Liver (tissue), 9 donors: ENCODE data around the gene PIEZO1. TPM values are rescaled to one million over a fixed set of nuclear protein-coding genes. Genes with fewer than 3 reads are reported as not detected.

Experiments
- DNase-seq: peaks from one replicate; pipeline ENCODE4 v3.0.0-alpha.2; 2017; ENCODE audit warnings: low spot score
- H3K27ac ChIP-seq, 2 donors: one replicate each; pipeline ENCODE4 v1.7.0; 2013; ENCODE audit warnings: inconsistent platforms in 2 of 2, low read length in 2 of 2, control low read depth in 1 of 2, low read depth in 1 of 2, mild to moderate bottlenecking in 1 of 2
- H3K27me3 ChIP-seq, 4 donors: one replicate each; pipeline versions ENCODE4 v1.6.1 to v1.7.0; 2013; ENCODE audit warnings: low read length in 3 of 4, inconsistent platforms in 1 of 4, mild to moderate bottlenecking in 1 of 4, moderate library complexity in 1 of 4; ENCODE audit not compliant: control insufficient read depth in 4 of 4, insufficient read depth in 4 of 4
- H3K36me3 ChIP-seq, 4 donors: one replicate each; pipeline versions ENCODE4 v1.6.1 to v1.7.0; 2013; ENCODE audit warnings: low read length in 3 of 4, mild to moderate bottlenecking in 3 of 4, low read depth in 1 of 4, moderate library complexity in 1 of 4; ENCODE audit not compliant: control insufficient read depth in 4 of 4, insufficient read depth in 3 of 4
- H3K4me1 ChIP-seq, 4 donors: one replicate each; pipeline versions ENCODE4 v1.6.1 to v1.7.0; 2013; ENCODE audit warnings: low read length in 3 of 4, mild to moderate bottlenecking in 3 of 4, moderate library complexity in 1 of 4; ENCODE audit not compliant: control insufficient read depth in 4 of 4, insufficient read depth in 4 of 4
- H3K4me3 ChIP-seq, 3 donors: one replicate each; pipeline versions ENCODE4 v1.6.1 to v1.7.0; 2013; ENCODE audit warnings: low read length in 3 of 3, control low read depth in 1 of 3, low read depth in 1 of 3, mild to moderate bottlenecking in 1 of 3
- H3K9ac ChIP-seq, 2 donors: one replicate each; pipeline ENCODE4 v1.7.0; 2013; ENCODE audit warnings: low read length in 2 of 2, mild to moderate bottlenecking in 2 of 2, moderate library complexity in 2 of 2, control low read depth in 1 of 2, low read depth in 1 of 2
- H3K9me3 ChIP-seq, 4 donors: one replicate each; pipeline versions ENCODE4 v1.6.1 to v1.7.0; 2013; ENCODE audit warnings: low read length in 3 of 4; ENCODE audit not compliant: control insufficient read depth in 4 of 4
- ATF3 ChIP-seq: IDR thresholded peaks from 2 replicates; pipeline ENCODE4 v1.6.1; 2016; ENCODE audit warnings: antibody characterized with exemption
- CTCF ChIP-seq: fragments of 150-350 bp; IDR thresholded peaks from 2 replicates; pipeline ENCODE4 v1.5.1; 2017; ENCODE audit warnings: improper control_type of control experiment, low read depth, low read length; ENCODE audit not compliant: missing input control
- EGR1 ChIP-seq, 2 donors: IDR thresholded peaks; 2 replicates each; pipeline ENCODE4 v1.6.1; 2016 to 2018; ENCODE audit warnings: antibody characterized with exemption in 2 of 2, low read depth in 2 of 2
- FOXA1 ChIP-seq: IDR thresholded peaks from 2 replicates; pipeline ENCODE4 v1.6.1; 2016; ENCODE audit warnings: antibody characterized with exemption
- FOXA2 ChIP-seq: IDR thresholded peaks from 2 replicates; pipeline ENCODE4 v1.6.1; 2016; ENCODE audit warnings: antibody characterized with exemption
- GABPA ChIP-seq, 2 donors: IDR thresholded peaks in 1 of 2; conservative IDR thresholded peaks in 1 of 2; 2 replicates each; pipeline ENCODE4 v1.6.1; 2016; ENCODE audit warnings: antibody characterized with exemption in 2 of 2, mild to moderate bottlenecking in 1 of 2, moderate library complexity in 1 of 2
- HNF4A ChIP-seq, 2 donors: conservative IDR thresholded peaks; 2 replicates each; pipeline ENCODE4 v1.6.1; 2016; ENCODE audit warnings: antibody characterized with exemption in 2 of 2, mild to moderate bottlenecking in 2 of 2
- HNF4G ChIP-seq: IDR thresholded peaks from 2 replicates; pipeline ENCODE4 v1.6.1; 2016; ENCODE audit warnings: antibody characterized with exemption
- JUND ChIP-seq, 2 donors: IDR thresholded peaks; 2 replicates each; pipeline ENCODE4 v1.6.1; 2016; ENCODE audit warnings: antibody characterized with exemption in 2 of 2
- MAX ChIP-seq: IDR thresholded peaks from 2 replicates; pipeline ENCODE4 v1.6.1; 2016; ENCODE audit warnings: antibody characterized with exemption
- NR2F2 ChIP-seq: IDR thresholded peaks from 2 replicates; pipeline ENCODE4 v1.6.1; 2016; ENCODE audit warnings: antibody characterized with exemption
- RAD21 ChIP-seq, 2 donors: IDR thresholded peaks; 2 replicates each; pipeline ENCODE4 v1.6.1; 2016; ENCODE audit warnings: antibody characterized with exemption in 2 of 2, mild to moderate bottlenecking in 2 of 2
- REST ChIP-seq: IDR thresholded peaks from 2 replicates; pipeline ENCODE4 v1.6.1; 2016; ENCODE audit warnings: antibody characterized with exemption, mild to moderate bottlenecking
- RXRA ChIP-seq, 2 donors: IDR thresholded peaks; 2 replicates each; pipeline ENCODE4 v1.6.1; 2017 to 2018; ENCODE audit warnings: antibody characterized with exemption in 2 of 2, mild to moderate bottlenecking in 1 of 2
- SP1 ChIP-seq: IDR thresholded peaks from 2 replicates; pipeline ENCODE4 v1.6.1; 2018; ENCODE audit warnings: antibody characterized with exemption, mild to moderate bottlenecking
- TAF1 ChIP-seq: conservative IDR thresholded peaks from 2 replicates; pipeline ENCODE4 v1.6.1; 2016; ENCODE audit warnings: antibody characterized with exemption, mild to moderate bottlenecking
- YY1 ChIP-seq: IDR thresholded peaks from 2 replicates; pipeline ENCODE4 v1.6.1; 2016; ENCODE audit warnings: antibody characterized with exemption, mild to moderate bottlenecking
- ZBTB33 ChIP-seq: IDR thresholded peaks from 2 replicates; pipeline ENCODE4 v1.6.1; 2016; ENCODE audit warnings: antibody characterized with exemption
- WGBS: extraction: QIAGEN DNeasy Blood & Tissue Kit; methylation state at CpG from one replicate; pipeline ENCODE4 v1.1.7; 2013; 5-methylcytosine and 5-hydroxymethylcytosine counted together
- polyA plus RNA-seq, 2 donors: library from polyadenylated mRNA; stranded (reverse) in 1 of 2; unstranded in 1 of 2; fragments of 200-250 nt in 1 of 2; fragments of >200 nt in 1 of 2; fragmentation: Nextera tagmentation in 1 of 2; extraction: Ambion mirVana in 1 of 2; gene quantifications; one replicate each; pipeline versions ENCODE4 v1.2.1 to v1.2.3, GENCODE V29; 2013 to 2015
- total RNA-seq, 2 donors: library from RNA; depleted of rRNA; stranded (reverse); fragments of >200 nt; gene quantifications; one replicate each; pipeline ENCODE4 v1.2.3, GENCODE V29; 2014
- donor health status: healthy.
- donor health status: healthy.
- donor health status: healthy.
- donor health status: healthy.
- donor health status: healthy.

Gene PIEZO1
- total and polyA plus RNA-seq, 4 donors: 15.3 to 74.7 (median 59.2) TPM

GRCh38 chr16:88809068-88809675, 24.2 kb upstream of the PIEZO1 start:
- Histone ChIP-seq H3K27ac (no peak overlapping the region), H3K9ac (no peak overlapping the region)
- DNase-seq: no peak

More at GRCh38 chr16:88809068-88809675, 24.2 kb upstream of the PIEZO1 start:
- no peaks in the 10 kb centered on the region for H3K9me3 ChIP-seq
- peaks cover 0 to 8% (median 3%) of the 10 kb centered on the region in 4 donors for H3K36me3 ChIP-seq
- no peaks in the 10 kb centered on the region for H3K27me3 ChIP-seq
- WGBS: 94% methylated on average over 10 of the region's 10 CpGs
- peaks cover 9 to 35% (median 22%) of the 10 kb centered on the region in 4 donors for H3K4me1 ChIP-seq
- TF ChIP-seq RXRA (IDR thresholded peaks at IDR 0.05): no peak
- TF ChIP-seq RAD21 (IDR thresholded peaks at IDR 0.05): no peak
- no peak for TF ChIP-seq NR2F2
- no peak for TF ChIP-seq HNF4G
- no peak for TF ChIP-seq TAF1
- no peak for TF ChIP-seq GABPA (IDR thresholded peaks at IDR 0.05 in 1 of 2, conservative IDR thresholded peaks at IDR 0.05 in 1 of 2)
- no peak for TF ChIP-seq FOXA1
- no peak for TF ChIP-seq FOXA2
- TF ChIP-seq HNF4A (conservative IDR thresholded peaks at IDR 0.05): no peak
- TF ChIP-seq EGR1 (IDR thresholded peaks at IDR 0.05; ENCODE audit: low read depth in 2 of 2): no peak
- TF ChIP-seq CTCF: no peak
- TF ChIP-seq ATF3: no peak
- no peak for TF ChIP-seq YY1
- TF ChIP-seq JUND (IDR thresholded peaks at IDR 0.05): no peak
- no peak for TF ChIP-seq SP1
- no peak for TF ChIP-seq REST
- no peak for TF ChIP-seq MAX
- TF ChIP-seq ZBTB33: no peak
- no peak overlapping the region for H3K4me3 ChIP-seq
